Measurements from ENCODE around the gene DEFB127.
"Not testable (repeated sequence)": the region's sequence is repeated elsewhere in the genome, so short reads cannot be mapped to it uniquely, and the experiment has no call there.

The DEFB127 gene, protein sequence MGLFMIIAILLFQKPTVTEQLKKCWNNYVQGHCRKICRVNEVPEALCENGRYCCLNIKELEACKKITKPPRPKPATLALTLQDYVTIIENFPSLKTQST

DNA sequence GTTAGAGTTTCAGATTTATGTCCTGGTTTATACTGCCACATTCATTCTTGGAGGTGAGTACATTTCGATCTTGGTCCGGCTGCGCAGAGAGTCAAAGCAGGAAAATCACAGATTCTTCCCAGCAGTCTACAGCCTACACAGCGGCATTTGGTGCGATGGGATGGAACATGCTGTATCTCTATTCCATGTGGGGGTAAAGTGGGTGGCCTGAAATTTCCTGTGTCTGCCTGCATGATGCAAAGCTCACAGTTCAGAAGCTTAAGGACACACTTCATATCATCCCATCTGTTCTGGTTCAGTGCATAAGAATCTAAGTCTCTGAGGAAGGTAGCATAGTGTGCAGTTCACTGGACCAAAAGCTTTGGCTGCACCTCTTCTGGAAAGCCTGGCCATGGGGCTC, at the start of gene DEFB127:
TSS of gene DEFB127 (plus strand) at position 301 of the 400 bp plus-strand sequence. CDS start at position 392, 91 bp downstream.
- DNase-seq (ENCODE audit: low spot score), result no peak

DNA sequence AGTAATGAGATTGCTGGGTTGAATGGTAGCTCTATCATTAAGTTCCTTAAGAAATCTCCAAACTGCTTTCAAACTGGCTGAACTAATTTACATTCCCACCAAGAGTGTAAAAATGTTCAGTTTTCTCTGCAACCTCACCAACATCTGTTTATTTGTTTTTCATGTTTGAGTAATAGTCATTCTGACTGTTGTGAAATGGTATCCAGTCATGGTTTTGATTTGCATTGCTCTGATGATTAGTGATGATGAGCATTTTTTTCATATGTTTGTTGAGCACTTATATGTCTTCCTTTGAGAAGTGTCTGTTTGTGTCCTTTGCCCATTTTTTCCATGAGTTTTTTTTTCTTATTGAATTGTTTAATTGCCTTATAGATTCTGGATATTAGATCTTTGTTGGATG, 44.9 kb upstream of the DEFB127 start:
- DNase-seq (ENCODE audit: low spot score), result no peak

DNA sequence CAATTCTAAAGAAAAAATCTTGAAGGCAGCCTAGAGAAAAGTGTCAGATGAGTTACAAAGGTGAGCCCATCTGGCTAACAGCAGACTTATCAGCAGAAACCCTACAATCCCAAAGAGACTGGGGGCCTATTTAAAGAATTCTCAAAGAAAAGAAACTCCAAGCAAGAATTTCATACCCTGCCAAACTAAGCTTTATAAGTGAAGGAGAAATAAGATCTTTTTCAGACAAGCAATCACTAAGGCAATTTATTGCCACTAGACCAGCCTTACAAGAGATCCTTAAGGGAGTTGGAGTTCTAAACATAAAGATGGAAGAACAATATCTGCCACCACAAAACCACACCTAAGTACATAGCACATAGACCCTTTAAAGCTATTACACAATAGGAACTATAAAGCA, 39.7 kb upstream of the DEFB127 start:
- DNase-seq (ENCODE audit: low spot score), result no peak

DNA sequence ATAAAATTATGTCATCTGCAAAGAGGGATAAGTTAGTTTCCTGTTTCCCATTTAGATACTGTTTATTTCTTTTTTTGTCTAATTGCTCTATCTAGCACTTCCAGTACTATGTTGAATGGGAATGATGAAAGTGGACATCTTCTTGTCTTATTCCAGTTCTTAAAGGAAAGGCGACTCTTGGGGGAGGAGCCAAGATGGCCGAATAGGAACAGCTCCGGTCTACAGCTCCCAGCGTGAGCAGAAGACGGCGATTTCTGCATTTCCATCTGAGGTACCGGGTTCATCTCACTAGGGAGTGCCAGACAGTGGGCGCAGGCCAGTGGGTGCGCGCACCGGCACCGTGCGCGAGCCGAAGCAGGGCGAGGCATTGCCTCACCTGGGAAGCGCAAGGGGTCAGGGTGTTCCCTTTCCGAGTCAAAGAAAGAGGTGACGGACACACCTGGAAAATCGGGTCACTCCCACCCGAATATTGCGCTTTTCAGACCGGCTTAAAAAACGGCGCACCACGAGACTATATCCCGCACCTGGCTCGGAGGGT, 27.4 kb upstream of the DEFB127 start:
- not testable (repeated sequence) for DNase-seq (ENCODE audit: low spot score)

DNA sequence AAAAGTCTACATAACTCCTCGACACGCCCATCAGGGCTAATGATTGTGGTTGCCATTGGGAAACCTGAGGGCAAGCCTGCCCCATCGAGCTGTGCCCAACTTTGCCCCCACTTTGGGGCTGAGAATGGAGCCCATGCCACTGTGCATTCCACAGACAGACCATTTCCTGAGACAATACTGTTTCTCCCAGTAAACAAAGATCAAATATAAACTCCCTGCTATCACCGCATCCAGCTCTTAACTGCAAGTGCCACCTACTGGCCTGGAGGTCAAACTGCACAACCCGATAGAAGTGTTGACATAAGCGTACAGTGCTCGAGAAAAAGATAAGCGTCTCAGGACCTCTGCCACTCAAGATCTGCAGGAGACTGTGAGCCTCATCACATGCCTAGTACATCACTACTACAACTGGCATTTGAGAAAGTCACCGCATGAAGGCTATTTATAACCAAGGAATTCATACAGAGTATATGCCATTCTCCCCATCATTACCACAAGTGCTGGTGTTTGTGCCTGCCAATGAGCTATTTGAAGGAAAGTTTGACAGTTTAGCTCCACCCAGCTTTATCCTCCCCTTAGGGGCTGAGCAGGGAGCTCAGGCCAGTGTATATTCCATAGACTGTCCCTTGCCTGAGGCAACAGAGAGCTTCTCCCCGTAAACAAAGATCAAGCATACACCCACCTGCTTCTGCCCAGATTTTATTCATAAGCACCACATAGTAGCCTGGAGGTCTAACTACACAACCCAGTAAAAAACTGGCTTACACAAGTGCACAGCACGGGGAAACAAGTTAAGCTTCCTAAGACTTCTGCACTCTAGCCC, 19.4 kb upstream of the DEFB127 start:
- peak; percentile 43 for DNase-seq (ENCODE audit: low spot score)

DNA sequence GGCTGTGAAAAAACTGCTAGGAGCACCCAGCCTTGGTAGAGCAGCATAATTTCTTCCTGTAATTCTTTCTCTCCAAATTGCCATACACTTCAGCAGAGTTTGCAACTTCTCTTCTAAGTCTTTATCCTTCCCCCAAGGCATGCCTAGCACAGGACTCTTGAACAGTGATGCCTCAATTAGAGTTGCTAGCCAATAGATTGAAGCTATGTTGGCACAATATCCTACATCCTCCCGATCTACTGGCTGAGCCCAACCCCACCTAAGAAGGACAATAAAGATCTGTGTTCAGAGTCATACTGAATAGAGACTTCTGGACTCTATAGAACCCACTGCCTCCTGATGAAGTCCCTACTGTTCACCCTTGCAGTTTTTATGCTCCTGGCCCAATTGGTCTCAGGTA, 15.0 kb upstream of the DEFB127 start, which contains the start of gene DEFB126:
TSS of gene DEFB126 (plus strand) at position 301 of the 400 bp plus-strand sequence. CDS start at position 340, 39 bp downstream.
- DNase-seq (ENCODE audit: low spot score), result no peak

DNA sequence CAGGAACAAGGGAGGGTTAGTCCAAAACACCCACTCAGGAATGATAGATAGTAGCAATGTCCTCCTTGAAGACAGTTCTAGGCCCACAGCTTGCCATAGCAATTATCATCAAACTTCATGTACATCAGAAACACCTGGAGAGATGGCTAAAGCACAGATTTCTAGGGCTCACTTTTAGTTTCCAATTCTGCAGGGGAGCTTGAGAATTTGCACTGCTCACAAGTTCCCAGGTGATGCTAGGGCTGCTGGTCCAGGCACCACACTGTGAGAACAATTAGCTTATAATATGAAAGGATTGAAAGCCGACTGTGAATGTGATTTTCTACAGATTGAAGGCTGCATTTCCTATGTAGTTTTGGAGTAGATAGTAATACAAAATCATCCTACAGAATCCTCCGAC, 11.4 kb upstream of the DEFB127 start:
- DNase-seq (ENCODE audit: low spot score), result no peak

DNA sequence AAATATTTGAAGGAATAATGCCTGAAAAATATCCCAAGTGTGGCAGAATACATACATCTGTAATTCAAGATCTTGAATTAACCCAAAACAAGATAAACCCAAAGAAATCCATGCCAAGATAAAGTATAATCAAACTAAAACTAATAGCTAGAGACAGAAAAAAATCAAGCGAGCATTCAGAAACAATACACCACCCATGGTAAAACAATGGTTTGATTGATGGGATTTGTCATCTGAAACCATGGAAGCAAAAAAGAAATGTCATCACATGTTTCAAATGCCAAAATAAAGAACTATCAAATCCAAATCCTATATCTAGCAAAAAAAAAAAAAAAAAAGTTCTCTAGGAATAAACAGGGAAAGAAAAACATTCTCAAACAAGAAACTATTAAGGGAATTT, 5.1 kb upstream of the DEFB127 start:
- DNase-seq (ENCODE audit: low spot score), result no peak

DNA sequence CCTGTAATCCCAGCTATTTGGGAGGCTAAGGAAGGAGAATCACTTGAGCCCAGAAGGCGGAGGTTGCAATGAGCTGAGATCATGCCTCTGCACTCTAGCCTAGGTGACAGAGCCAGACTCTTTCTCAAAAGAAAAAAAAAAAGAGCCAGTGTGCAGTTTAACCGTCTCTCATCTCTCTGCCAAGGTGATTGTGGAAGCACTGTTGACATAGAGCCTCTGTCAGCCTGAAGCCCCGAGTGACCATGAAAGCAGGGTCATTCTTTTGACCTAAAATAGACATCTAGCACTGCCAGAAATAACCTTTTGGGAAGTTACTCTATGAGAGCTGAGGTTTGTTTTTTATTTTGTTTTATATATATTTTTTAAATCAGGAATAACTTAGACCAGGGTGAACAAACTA, 7.4 kb downstream of the DEFB127 start:
- DNase-seq (ENCODE audit: low spot score), result no peak

DNA sequence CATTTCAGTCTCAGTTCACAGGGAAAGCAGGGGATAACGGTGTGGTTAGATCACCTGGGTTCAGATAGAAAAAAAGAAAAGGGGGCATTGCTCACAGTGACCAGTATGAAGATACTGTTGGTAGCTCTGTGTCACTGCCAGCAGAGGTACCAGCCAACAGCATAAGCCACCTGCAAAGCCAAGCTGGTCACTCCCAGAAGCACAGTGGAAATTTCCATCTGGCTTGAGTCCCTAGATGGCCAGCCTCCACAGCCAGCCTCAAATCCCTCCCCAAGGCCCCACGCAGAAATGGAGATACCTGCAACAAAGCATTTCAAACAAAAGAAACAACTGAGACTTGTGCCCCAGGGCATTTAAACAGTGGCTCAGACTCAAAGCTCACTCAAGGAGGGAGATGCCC, 11.6 kb downstream of the DEFB127 start:
- DNase-seq (ENCODE audit: low spot score), result no peak

DNA sequence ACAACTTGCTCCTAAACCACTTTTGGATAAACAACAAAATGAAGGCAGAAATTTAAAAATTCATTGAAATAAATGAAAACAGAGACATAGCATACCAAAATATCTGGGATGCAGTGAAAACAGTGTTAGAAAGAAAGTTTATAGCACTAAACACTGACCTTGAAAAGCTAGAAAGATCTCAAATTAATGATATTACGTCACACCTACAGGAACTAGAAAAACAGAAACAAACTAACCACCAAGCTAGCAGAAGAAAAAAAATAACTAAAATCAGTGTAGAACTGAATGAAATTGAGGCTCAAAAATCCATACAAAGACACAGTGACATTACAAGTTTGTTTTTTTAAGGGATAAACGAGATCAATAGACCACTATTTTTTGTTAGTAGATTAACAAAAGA, 27.0 kb downstream of the DEFB127 start:
- DNase-seq (ENCODE audit: low spot score), result no peak

DNA sequence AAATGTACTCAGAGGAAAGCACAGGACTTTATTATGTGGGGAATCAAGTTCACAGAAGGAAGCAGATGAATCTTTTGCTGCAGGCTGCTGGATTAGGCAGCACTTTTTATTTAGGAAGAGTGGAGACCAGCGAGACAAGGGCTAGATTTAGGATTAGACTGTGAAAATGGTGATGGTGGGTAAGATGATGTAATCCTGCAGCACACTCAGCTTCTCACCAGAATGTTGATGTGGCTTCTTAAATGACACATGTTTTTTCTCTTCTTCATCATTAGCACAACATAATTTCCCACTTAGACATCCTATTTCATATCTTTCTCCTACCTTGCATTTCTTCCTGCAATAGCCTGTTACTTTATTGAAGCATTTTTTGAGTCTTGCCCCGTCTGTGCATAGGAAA, 30.5 kb downstream of the DEFB127 start:
- DNase-seq (ENCODE audit: low spot score), result no peak

DNA sequence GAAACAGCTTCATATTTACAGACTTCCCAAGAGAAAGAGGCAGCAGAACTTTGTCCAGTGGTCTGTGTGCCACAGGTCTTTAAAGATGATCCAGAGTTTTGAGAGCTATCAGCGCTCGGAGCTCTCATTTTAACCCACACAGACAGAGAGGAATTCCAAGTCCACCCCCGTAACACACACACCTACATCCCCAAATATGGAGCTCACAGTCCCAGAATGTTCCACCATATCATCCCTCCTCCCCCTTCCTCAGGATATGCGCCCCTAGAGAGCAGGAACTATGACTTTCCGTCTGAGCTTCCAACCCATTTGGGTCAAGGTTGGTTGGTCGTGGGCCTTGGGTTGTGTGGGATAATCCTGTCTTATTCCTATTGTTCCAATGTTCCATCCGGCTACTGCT, 32.4 kb downstream of the DEFB127 start, which contains the start of gene DEFB128:
TSS of gene DEFB128 (minus strand) at position 101 of the 400 bp plus-strand sequence. CDS start at position 13, 88 bp downstream.
- no peak for DNase-seq (ENCODE audit: low spot score)

DNA sequence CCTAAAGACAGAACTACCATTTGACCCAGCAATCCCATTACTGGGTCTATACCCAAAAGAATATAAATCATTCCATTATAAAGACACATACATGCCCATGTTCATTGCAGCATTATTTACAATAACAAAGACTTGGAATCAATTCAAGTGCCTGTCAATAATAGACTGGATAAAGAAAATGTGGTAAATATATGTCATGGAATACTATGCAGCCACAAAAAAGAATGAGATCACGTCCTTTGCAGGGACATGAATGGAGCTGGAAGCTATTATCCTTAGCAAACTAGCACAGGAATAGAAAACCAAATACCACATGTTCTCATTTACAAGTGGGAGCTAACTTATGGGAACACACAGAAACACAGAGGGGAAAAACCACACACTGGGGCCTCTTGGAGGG, 41.0 kb downstream of the DEFB127 start:
- DNase-seq (ENCODE audit: low spot score), result no peak

DNA sequence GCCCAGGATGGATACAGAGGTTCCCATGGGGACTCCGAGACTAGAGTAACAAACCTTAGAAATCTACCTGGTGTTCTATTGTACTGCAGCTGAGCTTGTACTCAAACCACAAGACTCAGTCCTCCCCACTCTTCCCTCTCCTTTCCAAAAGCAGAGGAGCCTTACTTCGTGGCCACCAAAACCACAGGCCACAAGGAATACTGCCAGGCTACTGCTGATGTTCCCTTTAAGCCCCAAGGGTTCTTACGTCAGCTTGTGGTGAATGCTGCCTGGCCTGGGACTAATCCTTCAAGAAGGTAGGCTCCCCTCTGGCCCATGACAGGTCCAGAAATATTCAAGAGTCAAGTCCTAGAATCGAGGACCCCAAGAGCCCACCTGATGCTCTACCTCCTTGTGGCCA, 42.7 kb downstream of the DEFB127 start:
- DNase-seq (ENCODE audit: low spot score), result no peak

DNA sequence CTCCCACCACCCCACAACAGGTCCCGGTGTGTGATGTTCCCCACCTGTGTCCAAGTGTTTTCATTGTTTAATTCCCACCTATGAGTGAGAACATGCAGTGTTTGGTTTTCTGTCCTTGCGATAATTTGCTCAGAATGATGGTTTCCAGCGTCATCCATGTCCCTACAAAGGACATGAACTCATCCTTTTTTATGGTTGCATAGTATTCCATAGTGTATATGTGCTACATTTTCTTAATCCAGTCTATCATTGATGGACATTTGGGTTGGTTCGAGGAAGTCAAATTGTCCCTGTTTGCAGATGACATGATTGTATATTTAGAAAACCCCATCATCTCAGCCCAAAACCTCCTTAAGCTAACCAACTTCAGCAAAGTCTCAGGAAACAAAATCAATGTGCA, 46.4 kb downstream of the DEFB127 start:
- DNase-seq (ENCODE audit: low spot score), result not testable (repeated sequence)

Measured in HuH-7 (cell line).